IPS-18c (cell line): ENCODE measurements around the gene GYG1.
"Not testable (repeated sequence)": the region's sequence is repeated elsewhere in the genome, so short reads cannot be mapped to it uniquely, and the experiment has no call there.

Experiments
- H3K4me3 ChIP-seq: 2 replicates; pipeline ENCODE4 v1.7.0; 2013; ENCODE audit warnings: low read depth, mild to moderate bottlenecking, low read length, moderate library complexity; ENCODE audit not compliant: insufficient read depth
- H3K9me3 ChIP-seq: one replicate; pipeline ENCODE4 v1.6.1; 2013; ENCODE audit warnings: mild to moderate bottlenecking, low read length, moderate library complexity; ENCODE audit not compliant: control insufficient read depth, insufficient read depth

The GYG1 gene

GRCh38 chr3:148974726-148975125 lies 16.6 kb upstream of the GYG1 start:
- no peak overlapping the region for H3K4me3 ChIP-seq

GRCh38 chr3:148975248-148975647 lies 16.1 kb upstream of the GYG1 start:
- no peaks in the 10 kb centered on the region for H3K9me3 ChIP-seq
- no peak overlapping the region for H3K4me3 ChIP-seq

More at GRCh38 chr3:148974726-148975125, 16.6 kb upstream of the GYG1 start:
- H3K9me3 ChIP-seq: no peaks in the 10 kb centered on the region

GRCh38 chr3:148975696-148976095 lies 15.6 kb upstream of the GYG1 start:
- Histone ChIP-seq H3K9me3 (no peaks in the 10 kb centered on the region), H3K4me3 (no peak overlapping the region)

GRCh38 chr3:148981273-148981672 lies 10.1 kb upstream of the GYG1 start:
- H3K4me3 ChIP-seq: no peak overlapping the region
- peaks cover 2% of the 10 kb centered on the region for H3K9me3 ChIP-seq

GRCh38 chr3:148987551-148987950 lies 3.8 kb upstream of the GYG1 start:
- not testable (repeated sequence) for H3K9me3 ChIP-seq, H3K4me3 ChIP-seq

GRCh38 chr3:148990236-148990635 lies 1.1 kb upstream of the GYG1 start:
- Histone ChIP-seq H3K9me3 (no peaks in the 10 kb centered on the region), H3K4me3 (no peak overlapping the region)

- no peaks in the 10 kb centered on the region for H3K9me3 ChIP-seq
- H3K4me3 ChIP-seq: peak overlapping the region; percentile 77
Observed at GRCh38 chr3:148992027-148992634, 791 bp downstream of the GYG1 start.

GRCh38 chr3:148992635-148993255 lies 1.4 kb downstream of the GYG1 start:
- H3K4me3 ChIP-seq: peak overlapping the region; percentile 77
- H3K9me3 ChIP-seq: no peaks in the 10 kb centered on the region

- H3K4me3 ChIP-seq: no peak overlapping the region
- no peaks in the 10 kb centered on the region for H3K9me3 ChIP-seq
Observed at GRCh38 chr3:148997623-148998022, 6.3 kb downstream of the GYG1 start.

GRCh38 chr3:148998297-148998696 lies 7.0 kb downstream of the GYG1 start:
- Histone ChIP-seq H3K4me3 (no peak overlapping the region), H3K9me3 (no peaks in the 10 kb centered on the region)

GRCh38 chr3:148998715-148999423 lies 7.5 kb downstream of the GYG1 start:
- Histone ChIP-seq H3K4me3 (no peak overlapping the region), H3K9me3 (no peaks in the 10 kb centered on the region)

- H3K4me3 ChIP-seq: no peak overlapping the region
- no peaks in the 10 kb centered on the region for H3K9me3 ChIP-seq
Observed at GRCh38 chr3:148999806-149000205, 8.5 kb downstream of the GYG1 start.

- no peaks in the 10 kb centered on the region for H3K9me3 ChIP-seq
- H3K4me3 ChIP-seq: no peak overlapping the region
Observed at GRCh38 chr3:149000206-149000745, 8.9 kb downstream of the GYG1 start.

- Histone ChIP-seq H3K4me3 (no peak overlapping the region), H3K9me3 (no peaks in the 10 kb centered on the region)
Observed at GRCh38 chr3:149001727-149002126, 10.4 kb downstream of the GYG1 start.

- H3K9me3 ChIP-seq: no peaks in the 10 kb centered on the region
- H3K4me3 ChIP-seq: no peak overlapping the region
Observed at GRCh38 chr3:149003653-149004305, 12.4 kb downstream of the GYG1 start.

GRCh38 chr3:149004622-149005021 lies 13.3 kb downstream of the GYG1 start:
- H3K9me3 ChIP-seq: no peaks in the 10 kb centered on the region
- no peak overlapping the region for H3K4me3 ChIP-seq

- Histone ChIP-seq H3K4me3 (no peak overlapping the region), H3K9me3 (no peaks in the 10 kb centered on the region)
Observed at GRCh38 chr3:149005416-149005815, 14.1 kb downstream of the GYG1 start.
